NCI-H524 (cell line): ENCODE results near the gene PNPLA2.

Source experiments
- DNase-seq, 2 experiments: peaks; one replicate each; lab custom pipeline; 2025; lab: John Stamatoyannopoulos, UW

Gene PNPLA2

GRCh38 chr11:816433-816779, 2.3 kb upstream of the PNPLA2 start:
- DNase-seq = no peak

GRCh38 chr11:819129-819931, 616 bp downstream of the PNPLA2 start:
- DNase-seq = peak; percentile 48 to 86

GRCh38 chr11:819943-820649, 1.4 kb downstream of the PNPLA2 start:
- peak; percentile 65 to 70 for DNase-seq

- DNase-seq = no peak
Observed at GRCh38 chr11:820655-821511, 2.2 kb downstream of the PNPLA2 start.

- DNase-seq = peak; percentile 47 to 67
Observed at GRCh38 chr11:821512-822371, 3.0 kb downstream of the PNPLA2 start.

GRCh38 chr11:823441-824291, 5.0 kb downstream of the PNPLA2 start:
- DNase-seq = no peak

GRCh38 chr11:824292-824880, 5.7 kb downstream of the PNPLA2 start:
- DNase-seq = peak; percentile 46 to 82

GRCh38 chr11:824942-825341, 6.2 kb downstream of the PNPLA2 start:
- DNase-seq = no peak

GRCh38 chr11:825366-826226, 6.9 kb downstream of the PNPLA2 start:
- no peak for DNase-seq

GRCh38 chr11:826227-826621, 7.5 kb downstream of the PNPLA2 start:
- DNase-seq = no peak

GRCh38 chr11:826836-827145, 8.1 kb downstream of the PNPLA2 start:
- no peak for DNase-seq

GRCh38 chr11:827146-827896, 8.6 kb downstream of the PNPLA2 start:
- DNase-seq = peak in 1 of 2 experiments; percentile 52

- no peak for DNase-seq
Observed at GRCh38 chr11:827897-828192, 9.1 kb downstream of the PNPLA2 start, which contains the start of gene CRACR2B. Gene CRACR2B (plus strand): TSS chr11:827919. CDS start chr11:828608, 689 bp downstream.

- no peak for DNase-seq
Observed at GRCh38 chr11:828506-829175, 9.9 kb downstream of the PNPLA2 start.

GRCh38 chr11:829176-829846, 10.6 kb downstream of the PNPLA2 start:
- no peak for DNase-seq

- DNase-seq = no peak
Observed at GRCh38 chr11:829847-830294, 11.2 kb downstream of the PNPLA2 start.

GRCh38 chr11:830295-831117, 11.8 kb downstream of the PNPLA2 start:
- DNase-seq = peak; percentile 64 to 80
